ENCODE results near the gene AIMP1.
A peak's percentile ranks its signal among the peaks of the same experiment; 100 is the strongest.

Gene AIMP1

DNA sequence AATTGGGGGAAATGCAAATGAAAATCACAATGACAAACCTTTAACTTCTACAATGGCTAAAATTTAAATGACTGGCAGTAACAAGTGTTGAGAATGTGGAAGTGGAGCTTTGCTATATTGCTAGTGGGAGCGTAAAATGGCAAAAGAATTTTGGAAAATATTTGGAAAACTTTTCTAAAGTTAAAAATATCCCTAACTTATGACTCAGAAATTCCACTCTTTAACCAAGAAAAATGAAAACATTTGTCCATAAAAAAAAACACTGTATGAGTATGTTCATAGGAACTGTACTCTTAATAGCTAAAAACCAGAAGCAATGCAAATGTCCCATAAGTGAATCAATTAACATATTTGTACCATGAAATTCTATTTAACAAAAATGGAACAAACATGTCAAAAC lies 4.0 kb upstream of the AIMP1 start:
- Histone ChIP-seq H3K36me3 (peaks cover 0 to 5% (median 4%) of the 10 kb centered on the region in 3 donors), H3K9me3 (no peaks in the 10 kb centered on the region), H3K27me3 (no peaks in the 10 kb centered on the region), H3K4me3 (peak overlapping the region in 1 of 2 donors; percentile 7), H3K27ac (peak overlapping the region; percentile 38 to 55), H3K4me1 (peaks cover 0 to 76% (median 20%) of the 10 kb centered on the region in 4 donors)
- TF ChIP-seq, protein P1, sequence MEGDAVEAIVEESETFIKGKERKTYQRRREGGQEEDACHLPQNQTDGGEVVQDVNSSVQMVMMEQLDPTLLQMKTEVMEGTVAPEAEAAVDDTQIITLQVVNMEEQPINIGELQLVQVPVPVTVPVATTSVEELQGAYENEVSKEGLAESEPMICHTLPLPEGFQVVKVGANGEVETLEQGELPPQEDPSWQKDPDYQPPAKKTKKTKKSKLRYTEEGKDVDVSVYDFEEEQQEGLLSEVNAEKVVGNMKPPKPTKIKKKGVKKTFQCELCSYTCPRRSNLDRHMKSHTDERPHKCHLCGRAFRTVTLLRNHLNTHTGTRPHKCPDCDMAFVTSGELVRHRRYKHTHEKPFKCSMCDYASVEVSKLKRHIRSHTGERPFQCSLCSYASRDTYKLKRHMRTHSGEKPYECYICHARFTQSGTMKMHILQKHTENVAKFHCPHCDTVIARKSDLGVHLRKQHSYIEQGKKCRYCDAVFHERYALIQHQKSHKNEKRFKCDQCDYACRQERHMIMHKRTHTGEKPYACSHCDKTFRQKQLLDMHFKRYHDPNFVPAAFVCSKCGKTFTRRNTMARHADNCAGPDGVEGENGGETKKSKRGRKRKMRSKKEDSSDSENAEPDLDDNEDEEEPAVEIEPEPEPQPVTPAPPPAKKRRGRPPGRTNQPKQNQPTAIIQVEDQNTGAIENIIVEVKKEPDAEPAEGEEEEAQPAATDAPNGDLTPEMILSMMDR (IDR thresholded peaks at IDR 0.05), result no peak
- intact Hi-C loops (cut with DNase I; ENCODE audit: low total_unique reads), result no loop called here
- DNase-seq, result no peak

DNA sequence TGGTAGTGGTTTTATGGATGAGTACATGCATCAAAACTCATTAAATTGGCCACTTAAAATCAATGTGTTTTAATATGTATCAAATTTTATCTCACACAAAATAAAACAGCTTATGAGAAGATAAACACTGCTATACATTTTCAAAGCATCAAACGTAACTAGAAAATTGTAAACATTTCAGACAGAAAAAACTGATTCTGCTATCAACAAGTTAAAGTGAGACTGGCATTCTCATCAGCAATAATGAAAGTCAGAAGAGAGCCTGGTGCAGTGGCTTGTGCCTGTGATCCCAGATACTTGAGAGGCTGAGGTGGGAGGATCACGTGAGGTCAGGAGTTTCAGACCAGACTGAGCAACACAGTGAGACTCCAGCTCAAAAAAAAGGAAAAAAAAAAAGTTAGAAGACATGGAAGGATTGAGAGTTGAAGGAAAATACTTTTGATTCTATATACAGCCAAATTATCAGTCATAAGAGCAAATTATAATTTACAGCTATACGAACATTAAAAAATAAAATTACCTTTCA lies 3.3 kb upstream of the AIMP1 start:
- H3K27me3 ChIP-seq, result no peaks in the 10 kb centered on the region
- TF ChIP-seq, protein P1 (IDR thresholded peaks at IDR 0.05), result no peak
- H3K36me3 ChIP-seq, result peaks cover 0 to 4% (median 3%) of the 10 kb centered on the region in 3 donors
- peaks cover 0 to 82% (median 26%) of the 10 kb centered on the region in 4 donors for H3K4me1 ChIP-seq
- H3K4me3 ChIP-seq, result no peak overlapping the region
- DNase-seq, result no peak
- H3K27ac ChIP-seq, result peak overlapping the region in 1 of 2 donors; percentile 55
- intact Hi-C loops (cut with DNase I; ENCODE audit: low total_unique reads), result no loop called here
- H3K9me3 ChIP-seq, result no peaks in the 10 kb centered on the region

DNA sequence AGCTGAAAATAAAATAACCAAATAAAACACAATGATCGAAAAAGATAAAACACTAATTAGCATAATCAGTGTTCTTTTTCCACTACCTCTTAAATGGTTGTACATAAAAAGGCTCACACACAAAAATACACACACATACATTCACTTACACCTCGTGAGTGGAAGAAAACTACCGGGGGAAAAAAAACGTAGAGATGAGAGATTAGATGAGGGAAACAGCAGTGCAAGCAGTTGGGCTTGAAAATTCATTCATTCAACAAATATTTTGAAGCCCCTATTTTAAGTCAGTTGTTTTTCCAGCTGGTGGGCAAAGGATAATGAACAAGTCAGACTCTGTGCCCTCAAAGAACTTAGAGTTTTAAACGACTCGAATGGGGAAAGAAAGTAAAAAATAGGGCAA lies 1.4 kb upstream of the AIMP1 start:
- peak overlapping the region; percentile 76 to 85 for H3K4me3 ChIP-seq
- no peaks in the 10 kb centered on the region for H3K27me3 ChIP-seq
- peaks cover 0 to 82% (median 31%) of the 10 kb centered on the region in 4 donors for H3K4me1 ChIP-seq
- H3K36me3 ChIP-seq, result no peaks in the 10 kb centered on the region
- no peaks in the 10 kb centered on the region for H3K9me3 ChIP-seq
- TF ChIP-seq, protein P1 (IDR thresholded peaks at IDR 0.05), result no peak
- no peak for DNase-seq
- intact Hi-C loops (cut with DNase I; ENCODE audit: low total_unique reads), result no loop called here
- peak overlapping the region; percentile 91 to 96 for H3K27ac ChIP-seq

DNA sequence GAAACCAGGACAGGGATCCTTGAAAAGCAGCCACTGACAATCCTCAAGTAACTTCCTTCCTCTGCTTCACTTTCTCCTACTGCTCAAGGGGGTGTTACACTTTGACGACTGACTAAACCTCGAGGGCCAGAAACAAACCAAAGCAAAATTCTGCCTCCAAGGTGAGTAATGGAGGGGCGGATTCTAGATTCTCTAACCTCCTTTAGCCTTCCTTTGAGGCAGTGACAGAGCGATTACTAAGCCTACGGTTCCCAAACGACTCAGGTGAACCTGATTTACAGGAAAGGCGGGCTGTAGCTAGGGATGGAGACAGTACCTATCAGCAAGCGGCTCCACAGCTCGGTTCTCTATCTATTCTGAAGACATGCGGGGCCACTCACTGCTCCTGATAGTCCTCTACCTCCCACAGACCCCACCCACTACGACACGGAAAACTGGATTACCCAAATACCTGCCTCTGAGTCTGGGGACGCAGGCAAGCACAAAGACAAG lies 828 bp upstream of the AIMP1 start:
- Histone ChIP-seq H3K27me3 (no peaks in the 10 kb centered on the region), H3K4me3 (peak overlapping the region; percentile 76 to 85), H3K27ac (peak overlapping the region; percentile 91 to 96), H3K36me3 (peaks cover 0 to under 1% (median 0%) of the 10 kb centered on the region in 3 donors), H3K9me3 (no peaks in the 10 kb centered on the region), H3K4me1 (peaks cover 0 to 76% (median 29%) of the 10 kb centered on the region in 4 donors)
- TF ChIP-seq, protein P1 (IDR thresholded peaks at IDR 0.05), result no peak
- intact Hi-C loops (cut with DNase I; ENCODE audit: low total_unique reads), result no loop called here
- DNase-seq, result no peak

DNA sequence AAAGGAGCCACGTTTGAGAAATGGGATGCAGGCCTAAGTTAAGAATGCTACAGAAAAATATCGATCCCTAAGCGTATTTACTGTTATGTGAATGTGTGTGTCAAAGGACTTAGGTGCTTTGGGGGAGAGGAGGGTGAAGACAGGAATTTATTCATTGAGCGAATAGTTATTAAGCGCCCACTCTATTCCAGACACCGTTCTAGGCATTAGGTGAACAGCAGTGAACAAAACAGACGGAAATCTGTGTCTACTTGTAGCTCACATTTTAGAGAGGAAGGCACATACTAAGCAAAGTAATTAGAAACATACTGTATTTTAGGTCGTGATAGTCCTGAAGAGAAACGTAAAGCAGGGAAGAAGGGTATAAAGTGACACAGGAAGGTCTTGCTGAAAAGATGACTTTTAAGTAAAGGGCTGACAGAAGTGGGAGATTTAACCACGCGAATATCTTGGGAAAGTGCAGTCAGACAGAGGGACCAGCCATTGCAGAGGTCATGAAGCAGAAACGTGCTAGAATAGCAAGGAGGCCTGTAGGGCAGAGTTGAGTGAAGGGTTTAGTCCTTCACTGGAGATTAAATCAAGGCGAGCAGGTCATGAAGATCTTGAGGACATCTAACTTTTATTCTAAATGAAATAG lies 541 bp downstream of the AIMP1 start:
- H3K27ac ChIP-seq, result peak overlapping the region; percentile 91 to 96
- peak overlapping the region; percentile 76 to 85 for H3K4me3 ChIP-seq
- peaks cover 0 to 10% (median 9%) of the 10 kb centered on the region in 3 donors for H3K36me3 ChIP-seq
- intact Hi-C loops (cut with DNase I; ENCODE audit: low total_unique reads), result no loop called here
- H3K27me3 ChIP-seq, result no peaks in the 10 kb centered on the region
- H3K9me3 ChIP-seq, result no peaks in the 10 kb centered on the region
- peaks cover 0 to 62% (median 28%) of the 10 kb centered on the region in 4 donors for H3K4me1 ChIP-seq
- DNase-seq, result no peak
- TF ChIP-seq, protein P1 (IDR thresholded peaks at IDR 0.05), result no peak

All from tibial artery (tissue), 4 donors.